ENCODE measurements around the gene ARFGAP3. TPM values are rescaled to one million over a fixed set of nuclear protein-coding genes. Genes with fewer than 3 reads are reported as not detected.

The ARFGAP3 gene
- polyA plus RNA-seq, 1 of the 3 experiments (the other 2 are of a cell fraction): 12.6 TPM

DNA sequence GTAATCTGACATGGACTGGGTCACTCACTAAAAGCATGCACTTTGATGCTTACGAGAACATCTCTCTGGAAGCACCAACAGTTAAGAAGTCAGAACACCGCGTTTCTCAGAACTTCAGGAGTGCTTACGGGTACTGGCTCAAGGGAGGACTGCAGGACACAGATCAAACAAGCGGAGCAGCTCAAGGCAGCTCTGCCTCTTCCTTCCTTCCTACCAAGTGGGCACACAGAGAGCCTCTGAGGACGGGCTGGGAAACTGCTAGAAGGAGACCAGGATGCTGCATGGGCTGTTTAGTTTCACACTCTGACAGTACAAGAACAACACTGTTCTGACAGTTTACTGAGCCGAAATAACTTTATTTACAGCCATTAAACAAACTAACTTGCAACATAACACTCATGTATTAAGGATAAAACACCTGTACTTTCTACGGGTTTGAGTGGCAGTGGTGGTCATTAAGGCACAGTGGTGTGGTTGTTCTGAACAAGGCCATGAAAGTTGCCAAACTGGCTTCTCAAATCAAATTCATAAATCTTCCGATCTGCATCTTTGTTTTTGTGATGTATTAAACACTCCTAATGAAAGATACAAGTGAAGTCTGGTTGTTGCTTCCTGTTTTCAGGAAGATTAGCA is 37.5 kb downstream of the ARFGAP3 start:
- Histone ChIP-seq H2AFZ (ENCODE audit: low read depth) (no peak overlapping the region), H3K36me3 (replicated peaks in 1 of 2; ENCODE audit: control insufficient read depth in 1 of 2, insufficient read depth in 2 of 2, low read length in 1 of 2) (peaks cover 11 to 22% of the 10 kb centered on the region in 2 experiments), H3F3A (replicated peaks; ENCODE audit: insufficient read depth) (no peaks in the 10 kb centered on the region), H3K4me2 (no peak overlapping the region), H3K9ac (no peak overlapping the region), H3K27me3 (ENCODE audit: insufficient read depth) (no peaks in the 10 kb centered on the region), H3K4me3 (ENCODE audit: low read depth in 2 of 2, low read length in 1 of 2) (no peak overlapping the region), H3K79me2 (ENCODE audit: insufficient read depth) (no peaks in the 10 kb centered on the region), H4K20me1 (ENCODE audit: insufficient read depth) (no peaks in the 10 kb centered on the region), H3K27ac (ENCODE audit: low read depth in 2 of 2, low read length in 1 of 2) (no peak overlapping the region), H3K9me3 (no peaks in the 10 kb centered on the region), H3K9me2 (no peaks in the 10 kb centered on the region), H3K4me1 (ENCODE audit: control insufficient read depth in 1 of 2, insufficient read depth in 2 of 2, low read depth in 1 of 2, low read length in 1 of 2) (no peaks in the 10 kb centered on the region)
- ChIA-PET CTCF (no interaction called here), POLR2A (no interaction called here)
- no peak for DNase-seq
- TF ChIP-seq RAD21 (IDR thresholded peaks at IDR 0.05; ENCODE audit: low read length) (no peak), NFIC (IDR thresholded peaks at IDR 0.05; ENCODE audit: borderline replicate concordance) (no peak), CHD2 (IDR thresholded peaks at IDR 0.05; ENCODE audit: low read length, partially characterized antibody) (no peak)
- TF ChIP-seq, protein P1, sequence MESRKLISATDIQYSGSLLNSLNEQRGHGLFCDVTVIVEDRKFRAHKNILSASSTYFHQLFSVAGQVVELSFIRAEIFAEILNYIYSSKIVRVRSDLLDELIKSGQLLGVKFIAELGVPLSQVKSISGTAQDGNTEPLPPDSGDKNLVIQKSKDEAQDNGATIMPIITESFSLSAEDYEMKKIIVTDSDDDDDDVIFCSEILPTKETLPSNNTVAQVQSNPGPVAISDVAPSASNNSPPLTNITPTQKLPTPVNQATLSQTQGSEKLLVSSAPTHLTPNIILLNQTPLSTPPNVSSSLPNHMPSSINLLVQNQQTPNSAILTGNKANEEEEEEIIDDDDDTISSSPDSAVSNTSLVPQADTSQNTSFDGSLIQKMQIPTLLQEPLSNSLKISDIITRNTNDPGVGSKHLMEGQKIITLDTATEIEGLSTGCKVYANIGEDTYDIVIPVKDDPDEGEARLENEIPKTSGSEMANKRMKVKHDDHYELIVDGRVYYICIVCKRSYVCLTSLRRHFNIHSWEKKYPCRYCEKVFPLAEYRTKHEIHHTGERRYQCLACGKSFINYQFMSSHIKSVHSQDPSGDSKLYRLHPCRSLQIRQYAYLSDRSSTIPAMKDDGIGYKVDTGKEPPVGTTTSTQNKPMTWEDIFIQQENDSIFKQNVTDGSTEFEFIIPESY (IDR thresholded peaks at IDR 0.05; ENCODE audit: borderline replicate concordance, low read depth): no peak
- TF ChIP-seq, protein P2, sequence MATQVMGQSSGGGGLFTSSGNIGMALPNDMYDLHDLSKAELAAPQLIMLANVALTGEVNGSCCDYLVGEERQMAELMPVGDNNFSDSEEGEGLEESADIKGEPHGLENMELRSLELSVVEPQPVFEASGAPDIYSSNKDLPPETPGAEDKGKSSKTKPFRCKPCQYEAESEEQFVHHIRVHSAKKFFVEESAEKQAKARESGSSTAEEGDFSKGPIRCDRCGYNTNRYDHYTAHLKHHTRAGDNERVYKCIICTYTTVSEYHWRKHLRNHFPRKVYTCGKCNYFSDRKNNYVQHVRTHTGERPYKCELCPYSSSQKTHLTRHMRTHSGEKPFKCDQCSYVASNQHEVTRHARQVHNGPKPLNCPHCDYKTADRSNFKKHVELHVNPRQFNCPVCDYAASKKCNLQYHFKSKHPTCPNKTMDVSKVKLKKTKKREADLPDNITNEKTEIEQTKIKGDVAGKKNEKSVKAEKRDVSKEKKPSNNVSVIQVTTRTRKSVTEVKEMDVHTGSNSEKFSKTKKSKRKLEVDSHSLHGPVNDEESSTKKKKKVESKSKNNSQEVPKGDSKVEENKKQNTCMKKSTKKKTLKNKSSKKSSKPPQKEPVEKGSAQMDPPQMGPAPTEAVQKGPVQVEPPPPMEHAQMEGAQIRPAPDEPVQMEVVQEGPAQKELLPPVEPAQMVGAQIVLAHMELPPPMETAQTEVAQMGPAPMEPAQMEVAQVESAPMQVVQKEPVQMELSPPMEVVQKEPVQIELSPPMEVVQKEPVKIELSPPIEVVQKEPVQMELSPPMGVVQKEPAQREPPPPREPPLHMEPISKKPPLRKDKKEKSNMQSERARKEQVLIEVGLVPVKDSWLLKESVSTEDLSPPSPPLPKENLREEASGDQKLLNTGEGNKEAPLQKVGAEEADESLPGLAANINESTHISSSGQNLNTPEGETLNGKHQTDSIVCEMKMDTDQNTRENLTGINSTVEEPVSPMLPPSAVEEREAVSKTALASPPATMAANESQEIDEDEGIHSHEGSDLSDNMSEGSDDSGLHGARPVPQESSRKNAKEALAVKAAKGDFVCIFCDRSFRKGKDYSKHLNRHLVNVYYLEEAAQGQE (IDR thresholded peaks at IDR 0.05; ENCODE audit: low read depth, low read length): no peak
- WGBS (ENCODE audit: low lambda C conversion rate): 63% methylated on average over 3 of the region's 9 CpGs

DNA sequence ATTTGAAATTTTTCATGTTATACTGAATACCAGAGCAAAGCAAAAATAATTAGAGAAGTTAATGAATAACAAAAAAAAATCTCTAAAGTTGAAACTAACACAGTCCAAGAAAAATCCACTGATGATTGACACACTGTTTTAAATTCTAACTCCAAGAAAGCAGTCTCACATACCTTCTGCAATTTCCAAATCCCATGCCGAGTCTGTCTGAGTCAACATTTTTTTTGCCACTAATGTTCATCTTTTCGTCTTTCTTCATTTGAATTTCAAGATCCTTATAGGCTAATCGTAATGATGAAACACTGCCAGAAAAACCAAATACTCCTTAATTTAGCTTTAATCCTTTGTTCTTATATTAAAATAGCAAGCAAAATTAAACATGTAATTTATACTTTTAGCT is 39.5 kb downstream of the ARFGAP3 start:
- no peak overlapping the region for H3K4me3 ChIP-seq (ENCODE audit: low read depth in 2 of 2, low read length in 1 of 2)
- DNase-seq: no peak
- H3K79me2 ChIP-seq (ENCODE audit: insufficient read depth): no peaks in the 10 kb centered on the region
- no peaks in the 10 kb centered on the region for H3K9me2 ChIP-seq
- no peaks in the 10 kb centered on the region for H3K27me3 ChIP-seq (ENCODE audit: insufficient read depth)
- H3K4me2 ChIP-seq: no peak overlapping the region
- peaks cover 9 to 22% of the 10 kb centered on the region in 2 experiments for H3K36me3 ChIP-seq (replicated peaks in 1 of 2; ENCODE audit: control insufficient read depth in 1 of 2, insufficient read depth in 2 of 2, low read length in 1 of 2)
- POLR2A ChIA-PET: no interaction called here
- H4K20me1 ChIP-seq (ENCODE audit: insufficient read depth): no peaks in the 10 kb centered on the region
- H3K4me1 ChIP-seq (ENCODE audit: control insufficient read depth in 1 of 2, insufficient read depth in 2 of 2, low read depth in 1 of 2, low read length in 1 of 2): no peaks in the 10 kb centered on the region
- no peaks in the 10 kb centered on the region for H3F3A ChIP-seq (replicated peaks; ENCODE audit: insufficient read depth)
- H3K9me3 ChIP-seq: no peaks in the 10 kb centered on the region
- CTCF ChIA-PET: no interaction called here
- H3K9ac ChIP-seq: no peak overlapping the region
- WGBS (ENCODE audit: low lambda C conversion rate): 89% methylated on average over 3 of the region's 3 CpGs
- H2AFZ ChIP-seq (ENCODE audit: low read depth): no peak overlapping the region
- H3K27ac ChIP-seq (ENCODE audit: low read depth in 2 of 2, low read length in 1 of 2): no peak overlapping the region
- TF ChIP-seq RFX5 (IDR thresholded peaks at IDR 0.05; ENCODE audit: low read length) (no peak), RCOR1 (IDR thresholded peaks at IDR 0.05; ENCODE audit: low read length) (no peak), POLR2AphosphoS5 (IDR thresholded peaks at IDR 0.05; ENCODE audit: low read depth, low read length) (no peak), JUND (IDR thresholded peaks at IDR 0.05) (no peak), SMC3 (IDR thresholded peaks at IDR 0.05; ENCODE audit: low read depth, low read length) (no peak), EZH2phosphoT487 (IDR thresholded peaks at IDR 0.05; ENCODE audit: borderline replicate concordance, low read depth) (no peak), CHD2 (IDR thresholded peaks at IDR 0.05; ENCODE audit: low read length, partially characterized antibody) (no peak), TCF12 (IDR thresholded peaks at IDR 0.05) (no peak), TAF1 (IDR thresholded peaks at IDR 0.05; ENCODE audit: borderline replicate concordance, low read depth, low read length) (no peak), FOXM1 (IDR thresholded peaks at IDR 0.05; ENCODE audit: low read depth) (no peak), YY1 (IDR thresholded peaks at IDR 0.05; ENCODE audit: low read depth) (no peak), NFIC (IDR thresholded peaks at IDR 0.05; ENCODE audit: borderline replicate concordance) (no peak)
- TF ChIP-seq, protein P2 (IDR thresholded peaks at IDR 0.05; ENCODE audit: low read depth, low read length): no peak
- TF ChIP-seq, protein P3, sequence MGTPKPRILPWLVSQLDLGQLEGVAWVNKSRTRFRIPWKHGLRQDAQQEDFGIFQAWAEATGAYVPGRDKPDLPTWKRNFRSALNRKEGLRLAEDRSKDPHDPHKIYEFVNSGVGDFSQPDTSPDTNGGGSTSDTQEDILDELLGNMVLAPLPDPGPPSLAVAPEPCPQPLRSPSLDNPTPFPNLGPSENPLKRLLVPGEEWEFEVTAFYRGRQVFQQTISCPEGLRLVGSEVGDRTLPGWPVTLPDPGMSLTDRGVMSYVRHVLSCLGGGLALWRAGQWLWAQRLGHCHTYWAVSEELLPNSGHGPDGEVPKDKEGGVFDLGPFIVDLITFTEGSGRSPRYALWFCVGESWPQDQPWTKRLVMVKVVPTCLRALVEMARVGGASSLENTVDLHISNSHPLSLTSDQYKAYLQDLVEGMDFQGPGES (IDR thresholded peaks at IDR 0.05; ENCODE audit: low read depth, low read length): no peak
- TF ChIP-seq, protein P4, sequence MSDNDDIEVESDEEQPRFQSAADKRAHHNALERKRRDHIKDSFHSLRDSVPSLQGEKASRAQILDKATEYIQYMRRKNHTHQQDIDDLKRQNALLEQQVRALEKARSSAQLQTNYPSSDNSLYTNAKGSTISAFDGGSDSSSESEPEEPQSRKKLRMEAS (IDR thresholded peaks at IDR 0.05; ENCODE audit: low read depth): no peak

Data from SK-N-SH (cell line).